Stimulated activated CD4-positive, alpha-beta T cell treated with anti-CD3 and anti-CD28 coated beads, Interleukin-12 subunit alpha, Interleukin-12 subunit beta, amount 100 ng/mL, for 4 hours (primary cell): Measurements from ENCODE around the gene RIPOR2.

ENCODE experiments used
- DNase-seq: peaks from one replicate; pipeline ENCODE4 v3.0.0-alpha.2; 2020

The RIPOR2 gene

GRCh38 chr6:24840187-24840586 is 95.6 kb downstream of the RIPOR2 start:
- DNase-seq: no peak

GRCh38 chr6:24838994-24839393 is 96.8 kb downstream of the RIPOR2 start:
- DNase-seq: no peak

- DNase-seq: no peak
These were observed 97.7 kb downstream of the RIPOR2 start for GRCh38 chr6:24838081-24838480.

GRCh38 chr6:24836109-24836508 is 99.7 kb downstream of the RIPOR2 start:
- no peak for DNase-seq

GRCh38 chr6:24833711-24834386 is 101.9 kb downstream of the RIPOR2 start:
- DNase-seq: no peak

DNA sequence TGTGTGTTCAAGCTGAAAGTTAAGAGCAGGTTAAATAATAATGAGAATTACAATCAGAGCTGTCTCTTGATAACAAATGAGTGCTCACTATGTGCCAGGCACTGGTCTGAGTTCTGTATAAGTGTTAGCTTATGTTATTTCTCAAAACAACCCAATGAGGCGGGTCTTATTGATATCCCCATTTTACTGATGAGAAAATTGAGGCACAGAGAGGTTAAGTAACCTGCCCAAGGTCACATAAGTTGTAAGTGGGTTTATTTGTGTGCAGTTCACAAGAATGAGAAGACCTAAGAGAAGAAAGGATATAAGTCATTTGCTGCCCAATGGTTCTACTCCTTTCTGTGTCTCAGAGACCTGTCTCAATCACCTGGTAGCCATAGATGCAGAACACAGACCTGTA is 103.0 kb downstream of the RIPOR2 start:
- DNase-seq: no peak

DNA sequence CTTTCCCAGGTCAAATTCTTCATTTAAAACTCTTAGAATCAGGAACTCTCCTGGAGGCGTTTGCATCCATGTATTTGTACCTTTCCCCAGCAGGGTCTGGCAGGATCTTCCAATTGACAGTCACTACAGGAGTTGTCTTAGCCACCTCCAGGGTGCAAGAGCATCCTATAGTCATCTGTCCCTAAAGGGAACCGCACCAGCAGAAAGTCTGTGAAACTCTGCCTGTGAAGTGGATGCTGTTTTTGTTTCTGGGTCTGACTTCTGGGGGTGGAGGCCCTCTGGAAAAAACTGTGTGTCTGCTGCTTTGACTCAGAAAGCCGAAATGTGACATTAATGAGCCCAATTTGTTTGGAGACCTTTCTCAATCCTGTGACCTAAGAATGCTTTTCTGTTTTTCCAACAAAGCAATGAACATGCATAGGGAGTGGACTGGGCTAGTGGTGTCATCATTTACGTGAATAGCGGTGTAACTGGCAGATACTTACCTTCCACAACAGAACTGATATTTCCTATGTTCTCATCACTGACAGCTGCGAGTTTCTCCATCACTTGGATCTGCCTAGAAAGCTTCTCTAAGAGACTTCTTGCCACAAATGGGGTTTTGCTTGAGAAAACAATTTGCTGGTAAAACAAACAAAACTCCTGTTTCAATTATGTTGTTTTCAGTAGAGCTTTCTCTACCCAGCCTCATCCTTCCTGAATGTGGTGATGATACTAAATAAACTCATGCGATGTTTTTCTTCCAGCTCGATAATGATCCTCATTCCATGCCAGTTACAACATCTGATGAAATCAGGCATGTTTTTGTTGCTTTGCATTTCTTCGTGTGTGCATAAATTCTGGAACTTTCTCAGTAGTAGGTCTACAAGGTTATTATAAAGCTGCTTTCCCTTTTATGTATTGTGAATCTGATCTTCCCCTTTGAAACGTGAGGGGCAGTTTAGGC is 103.7 kb downstream of the RIPOR2 start:
- DNase-seq: no peak

- no peak for DNase-seq
These were observed 106.1 kb downstream of the RIPOR2 start for GRCh38 chr6:24829657-24830056.

DNA sequence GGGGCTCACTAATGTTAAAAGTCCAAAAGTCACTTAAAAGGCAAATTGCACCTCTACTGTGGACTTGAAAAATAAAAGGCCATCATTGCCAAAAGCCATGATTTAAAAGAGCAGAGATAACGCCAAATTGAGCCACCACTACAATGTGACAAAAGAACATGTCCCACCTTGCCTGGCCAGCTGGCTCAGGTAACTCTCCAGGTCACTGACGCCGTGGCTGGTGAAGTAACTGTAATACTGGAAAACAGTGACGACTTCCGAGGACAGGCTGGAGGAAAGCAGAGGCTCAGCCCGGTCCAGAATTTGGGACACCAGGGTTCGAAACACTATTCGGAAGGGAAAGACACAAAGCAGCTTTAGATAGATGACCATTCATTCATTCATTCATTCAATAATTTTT is 107.8 kb downstream of the RIPOR2 start:
- no peak for DNase-seq

DNA sequence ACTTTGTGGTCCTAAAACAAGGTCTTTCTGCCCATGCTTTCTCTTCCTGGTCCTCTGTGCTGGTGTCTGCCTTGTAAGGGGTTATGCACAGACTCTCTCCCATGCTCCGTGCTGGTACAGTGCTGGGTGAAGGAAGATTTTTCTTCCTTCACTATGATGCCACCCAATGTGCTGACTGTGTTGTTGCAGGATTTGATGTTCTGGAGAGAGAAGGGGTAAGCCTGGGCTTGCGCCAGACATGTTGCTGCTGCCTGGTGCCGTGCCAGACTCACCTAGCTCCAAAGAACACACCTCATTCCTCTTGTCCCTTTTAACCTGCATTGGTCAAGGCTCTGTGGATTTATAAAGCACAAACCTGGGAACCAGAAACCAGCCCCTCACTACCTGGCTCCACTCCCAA is 108.6 kb downstream of the RIPOR2 start:
- DNase-seq: no peak

GRCh38 chr6:24825130-24825630 is 110.6 kb downstream of the RIPOR2 start:
- no peak for DNase-seq

GRCh38 chr6:24824142-24824938 is 111.4 kb downstream of the RIPOR2 start:
- DNase-seq: no peak

- DNase-seq: no peak
These were observed 112.6 kb downstream of the RIPOR2 start for GRCh38 chr6:24823185-24823584.

- DNase-seq: no peak
These were observed 113.1 kb downstream of the RIPOR2 start for GRCh38 chr6:24822696-24823095.

GRCh38 chr6:24821860-24822444 is 113.8 kb downstream of the RIPOR2 start:
- DNase-seq: no peak

DNA sequence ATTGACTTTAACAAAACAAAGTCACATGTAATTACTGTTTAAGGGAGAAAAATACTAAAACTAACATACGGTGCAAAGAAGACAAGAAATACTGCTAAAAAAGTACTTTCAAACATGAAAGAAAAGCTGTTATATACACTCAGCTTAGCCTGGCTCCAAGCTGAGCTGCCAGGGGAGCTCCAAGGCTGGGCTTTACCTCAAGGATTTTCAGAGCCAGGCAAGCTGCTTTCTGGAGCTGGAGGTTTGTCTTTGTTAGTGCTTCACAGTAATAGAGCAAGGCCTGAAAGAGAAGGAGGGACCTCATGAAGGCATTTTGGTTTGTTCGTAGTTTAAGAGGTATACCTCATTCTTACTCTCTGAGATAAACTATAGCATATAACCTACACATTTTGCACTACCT is 117.4 kb downstream of the RIPOR2 start:
- no peak for DNase-seq

DNA sequence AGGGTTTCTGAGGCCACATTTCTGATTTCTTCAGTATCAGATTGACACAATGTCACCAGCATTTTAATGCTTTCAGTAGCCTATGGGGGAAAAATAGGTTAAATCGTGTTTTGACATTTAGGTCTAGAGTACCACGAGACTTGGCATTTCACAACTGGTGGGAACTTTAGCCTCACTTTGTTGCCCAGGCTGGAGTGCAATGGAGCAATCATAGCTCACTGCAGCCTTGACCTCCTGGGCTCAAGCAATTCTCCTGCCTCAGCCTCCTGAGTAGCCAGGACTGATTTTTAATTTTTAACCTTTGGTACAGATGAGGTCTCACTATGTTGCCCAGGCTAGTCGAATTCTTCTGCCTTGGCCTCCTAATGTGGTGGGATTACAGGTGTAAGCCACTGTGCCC is 126.0 kb downstream of the RIPOR2 start:
- no peak for DNase-seq

DNA sequence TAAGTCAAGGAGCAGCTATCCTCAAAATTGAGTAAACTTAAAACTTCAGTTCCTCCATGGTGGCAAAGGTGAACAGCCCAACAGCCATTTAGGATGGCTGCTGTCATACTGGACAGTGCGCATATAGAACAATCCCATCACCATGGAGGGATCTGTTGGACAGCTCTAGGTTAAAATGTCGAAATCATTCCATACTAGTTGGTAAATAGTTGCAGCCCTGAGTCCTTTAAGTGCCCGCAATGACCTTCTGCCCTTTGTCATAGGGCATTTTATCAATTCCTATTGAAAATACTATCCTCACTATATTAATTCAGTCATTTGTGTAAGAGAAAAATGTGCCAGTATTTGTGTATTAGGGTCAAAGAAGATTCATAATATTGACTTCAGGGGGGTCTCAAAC is 128.2 kb downstream of the RIPOR2 start:
- no peak for DNase-seq

GRCh38 chr6:24802271-24803059 is 133.3 kb downstream of the RIPOR2 start:
- DNase-seq: no peak

DNA sequence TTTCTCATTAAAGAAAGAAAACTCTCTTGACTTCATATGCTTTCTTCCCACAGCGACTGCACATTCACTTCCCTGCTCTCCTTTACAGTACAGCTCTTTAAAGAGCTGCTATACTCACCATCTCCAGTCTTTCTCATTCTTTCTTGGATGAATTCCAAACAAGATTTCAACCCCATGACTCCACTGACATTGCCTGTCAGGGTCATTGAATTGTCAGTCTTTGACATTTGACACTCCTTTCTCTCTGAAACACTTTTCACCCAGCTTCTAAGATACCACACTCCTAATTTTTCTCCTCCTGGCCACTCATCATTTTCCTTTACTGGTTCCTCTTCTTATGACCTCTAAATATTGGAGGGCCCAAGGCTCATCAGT is 136.2 kb downstream of the RIPOR2 start:
- no peak for DNase-seq

- DNase-seq: no peak
These were observed 136.8 kb downstream of the RIPOR2 start, which contains the start of gene ARMH2 for GRCh38 chr6:24798740-24799540. TSS of gene ARMH2 (minus strand) at chr6:24798917. CDS start at chr6:24798857, 60 bp downstream.
